ENCODE measurements around the gene KRT4. TPM values are rescaled to one million over a fixed set of nuclear protein-coding genes. Genes with fewer than 3 reads are reported as not detected.

Gene KRT4
- total RNA-seq, 4 donors from 2014 or later: 0.29 TPM; not detected in 3

GRCh38 chr12:52769354-52769753 lies 44.6 kb downstream of the KRT4 start:
- 80 to 82% methylated on average over 3 of the region's 3 CpGs for WGBS, 2 donors
- Histone ChIP-seq H3K4me1 (peaks cover 1 to 2% of the 10 kb centered on the region in 2 donors), H3K9me3 (no peaks in the 10 kb centered on the region), H3K27me3 (no peaks in the 10 kb centered on the region), H3K36me3 (no peaks in the 10 kb centered on the region), H3K27ac (no peak overlapping the region), H3K4me3 (replicated peaks in 1 of 3) (no peak overlapping the region)
- intact Hi-C loops (cut with DNase I): no loop called here
- no peak for DNase-seq
- TF ChIP-seq, protein P1, sequence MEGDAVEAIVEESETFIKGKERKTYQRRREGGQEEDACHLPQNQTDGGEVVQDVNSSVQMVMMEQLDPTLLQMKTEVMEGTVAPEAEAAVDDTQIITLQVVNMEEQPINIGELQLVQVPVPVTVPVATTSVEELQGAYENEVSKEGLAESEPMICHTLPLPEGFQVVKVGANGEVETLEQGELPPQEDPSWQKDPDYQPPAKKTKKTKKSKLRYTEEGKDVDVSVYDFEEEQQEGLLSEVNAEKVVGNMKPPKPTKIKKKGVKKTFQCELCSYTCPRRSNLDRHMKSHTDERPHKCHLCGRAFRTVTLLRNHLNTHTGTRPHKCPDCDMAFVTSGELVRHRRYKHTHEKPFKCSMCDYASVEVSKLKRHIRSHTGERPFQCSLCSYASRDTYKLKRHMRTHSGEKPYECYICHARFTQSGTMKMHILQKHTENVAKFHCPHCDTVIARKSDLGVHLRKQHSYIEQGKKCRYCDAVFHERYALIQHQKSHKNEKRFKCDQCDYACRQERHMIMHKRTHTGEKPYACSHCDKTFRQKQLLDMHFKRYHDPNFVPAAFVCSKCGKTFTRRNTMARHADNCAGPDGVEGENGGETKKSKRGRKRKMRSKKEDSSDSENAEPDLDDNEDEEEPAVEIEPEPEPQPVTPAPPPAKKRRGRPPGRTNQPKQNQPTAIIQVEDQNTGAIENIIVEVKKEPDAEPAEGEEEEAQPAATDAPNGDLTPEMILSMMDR (IDR thresholded peaks at IDR 0.05): no peak
- no peak for TF ChIP-seq POLR2A (IDR thresholded peaks at IDR 0.05)

DNA sequence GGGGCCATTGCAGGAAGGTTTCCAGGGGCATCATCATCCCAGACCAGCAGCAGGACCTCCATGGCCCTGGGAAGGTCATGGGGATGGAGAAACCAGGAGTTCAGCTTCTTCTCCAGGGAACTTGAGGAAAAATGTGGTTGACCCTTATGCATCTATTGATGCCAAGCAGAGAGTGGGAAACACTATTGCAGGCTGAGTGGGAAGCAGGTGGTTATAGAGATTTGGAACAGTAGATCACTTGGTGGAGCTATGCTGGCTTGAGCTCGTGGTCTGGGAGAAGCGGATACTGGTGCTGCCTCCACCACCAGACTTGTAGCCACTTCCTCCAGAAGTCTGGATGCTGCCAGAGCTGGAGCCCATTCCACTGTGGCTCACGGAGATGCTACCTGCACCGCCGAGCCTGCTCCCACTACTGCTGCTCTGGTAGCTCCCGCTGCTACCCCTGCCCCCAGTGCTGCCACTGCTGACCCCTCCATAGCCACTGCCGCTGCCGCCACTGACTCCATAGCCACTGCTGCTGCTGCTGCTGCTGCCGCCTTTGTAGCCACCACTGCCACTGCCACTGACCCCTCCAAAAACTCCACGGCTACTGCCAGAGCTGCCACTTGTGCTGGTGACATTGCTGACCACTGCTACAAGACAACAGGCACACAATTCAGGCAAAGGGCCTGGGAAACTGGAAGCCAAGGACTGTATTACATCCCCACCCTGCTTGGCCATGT lies 45.3 kb downstream of the KRT4 start:
- intact Hi-C loops (cut with DNase I): no loop called here
- Histone ChIP-seq H3K4me1 (no peaks in the 10 kb centered on the region), H3K4me3 (replicated peaks in 1 of 3) (no peak overlapping the region), H3K27me3 (no peaks in the 10 kb centered on the region), H3K36me3 (no peaks in the 10 kb centered on the region), H3K9me3 (no peaks in the 10 kb centered on the region), H3K27ac (no peak overlapping the region)
- no peak for TF ChIP-seq POLR2A (IDR thresholded peaks at IDR 0.05)
- TF ChIP-seq, protein P1 (IDR thresholded peaks at IDR 0.05): no peak
- no peak for DNase-seq
- WGBS, 2 donors: 84 to 93% methylated on average over 10 of the region's 10 CpGs

DNA sequence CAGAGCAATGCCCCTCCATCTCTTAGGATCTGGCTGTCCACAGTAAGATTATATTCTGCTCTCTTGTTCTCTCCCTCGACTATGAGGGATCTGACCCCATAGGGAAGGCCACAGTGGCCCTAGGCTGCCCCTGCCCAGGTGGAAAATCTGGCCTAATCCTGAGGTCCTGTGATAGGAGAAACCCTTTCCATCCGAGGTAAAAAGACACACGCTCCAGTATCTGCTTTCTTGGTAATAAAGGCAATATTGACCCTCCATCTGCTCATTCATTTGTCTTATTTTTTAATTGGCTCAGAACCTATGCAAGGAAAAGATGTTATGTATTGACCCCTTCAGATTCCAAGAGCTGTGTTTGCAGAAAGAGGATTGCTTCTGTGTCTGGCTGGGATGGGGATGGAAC lies 46.5 kb downstream of the KRT4 start:
- H3K27me3 ChIP-seq: no peaks in the 10 kb centered on the region

GRCh38 chr12:52767020-52767379 lies 46.9 kb downstream of the KRT4 start:
- H3K27me3 ChIP-seq: no peaks in the 10 kb centered on the region
- TF ChIP-seq POLR2A (IDR thresholded peaks at IDR 0.05): no peak
- TF ChIP-seq, protein P1 (IDR thresholded peaks at IDR 0.05): no peak
- WGBS, 2 donors: 81 to 88% methylated on average over 1 of the region's 1 CpG
- H3K4me1 ChIP-seq: no peaks in the 10 kb centered on the region
- H3K9me3 ChIP-seq: no peaks in the 10 kb centered on the region
- intact Hi-C loops (cut with DNase I): no loop called here
- no peak for DNase-seq
- H3K36me3 ChIP-seq: no peaks in the 10 kb centered on the region
- no peak overlapping the region for H3K4me3 ChIP-seq (replicated peaks in 1 of 3)
- no peak overlapping the region for H3K27ac ChIP-seq

More for the DNA sequence above, 46.5 kb downstream of the KRT4 start:
- TF ChIP-seq, protein P1 (IDR thresholded peaks at IDR 0.05): no peak
- TF ChIP-seq POLR2A (IDR thresholded peaks at IDR 0.05): no peak
- Histone ChIP-seq H3K9me3 (no peaks in the 10 kb centered on the region), H3K36me3 (no peaks in the 10 kb centered on the region), H3K4me3 (replicated peaks in 1 of 3) (no peak overlapping the region), H3K4me1 (no peaks in the 10 kb centered on the region), H3K27ac (no peak overlapping the region)
- DNase-seq: no peak
- WGBS, 2 donors: 46 to 48% methylated on average over 3 of the region's 3 CpGs
- intact Hi-C loops (cut with DNase I): no loop called here

- TF ChIP-seq, protein P1 (IDR thresholded peaks at IDR 0.05): no peak
- TF ChIP-seq POLR2A (IDR thresholded peaks at IDR 0.05): no peak
- Histone ChIP-seq H3K27me3 (no peaks in the 10 kb centered on the region), H3K9me3 (no peaks in the 10 kb centered on the region), H3K36me3 (no peaks in the 10 kb centered on the region), H3K27ac (no peak overlapping the region), H3K4me1 (no peaks in the 10 kb centered on the region), H3K4me3 (replicated peaks in 1 of 3) (no peak overlapping the region)
- no peak for DNase-seq
- intact Hi-C loops (cut with DNase I): no loop called here
- 86 to 94% methylated on average over 5 of the region's 5 CpGs for WGBS, 2 donors
Observed at GRCh38 chr12:52766351-52767019, 47.4 kb downstream of the KRT4 start.
